Naive thymus-derived CD8-positive, alpha-beta T cell (primary cell): Measurements from ENCODE around the gene FOXR1. TPM values are rescaled to one million over a fixed set of nuclear protein-coding genes. Genes with fewer than 3 reads are reported as not detected.

Source experiments
- ATAC-seq, 2 donors: fragments of 150-1000 bp; cut with Tn5 transposase in 1 of 2; sonication (Bioruptor Pico), chemical (Tn5 transposase) in 1 of 2; 1 replicate in 1 of 2; 2 replicates in 1 of 2; pipeline ENCODE4 v1.10.0; 2021; ENCODE audit warnings: mild to moderate bottlenecking in 2 of 2, moderate library complexity in 2 of 2
- POLR2A ChIA-PET: fragments of 350-600 bp; sonication (Branson Sonifier 250); formaldehyde crosslinking; loops from one replicate; lab custom pipeline; 2021; ENCODE audit warnings: antibody characterized with exemption; lab: Charles Lee
- DNase-seq, 10 donors: peaks; one replicate each; pipeline versions ENCODE4 v3.0.0 to v3.0.0-alpha.2; 2020 to 2022
- H3K27ac Mint-ChIP-seq, 10 donors: one replicate each; pipeline ENCODE4 v1.8.0; 2020 to 2022; ENCODE audit warnings: mild to moderate bottlenecking in 10 of 10, mixed read lengths in 10 of 10, moderate library complexity in 4 of 10, inconsistent platforms in 1 of 10
- H3K27me3 Mint-ChIP-seq, 5 donors: one replicate each; pipeline ENCODE4 v1.8.0; 2021 to 2022; ENCODE audit warnings: mixed read lengths in 5 of 5
- H3K36me3 Mint-ChIP-seq, 3 donors: one replicate each; pipeline ENCODE4 v1.8.0; 2020 to 2022; ENCODE audit warnings: mixed read lengths in 3 of 3, mild to moderate bottlenecking in 2 of 3, inconsistent platforms in 1 of 3
- H3K4me1 Mint-ChIP-seq, 4 donors: one replicate each; pipeline ENCODE4 v1.8.0; 2021 to 2022; ENCODE audit warnings: mixed read lengths in 4 of 4
- H3K4me3 Mint-ChIP-seq, 10 donors: one replicate each; pipeline ENCODE4 v1.8.0; 2020 to 2022; ENCODE audit warnings: mild to moderate bottlenecking in 10 of 10, mixed read lengths in 10 of 10, moderate library complexity in 6 of 10, inconsistent platforms in 1 of 10
- H3K9me3 Mint-ChIP-seq, 9 donors: one replicate each; pipeline ENCODE4 v1.8.0; 2020 to 2022; ENCODE audit warnings: mixed read lengths in 9 of 9, mild to moderate bottlenecking in 3 of 9, inconsistent platforms in 1 of 9, moderate library complexity in 1 of 9
- polyA plus RNA-seq, 3 donors: library from polyadenylated mRNA; unstranded; fragments of 300-500 nt; fragmentation: Illumina TruSeq; gene quantifications; one replicate each; pipeline ENCODE4 v1.2.3, GENCODE V29; 2021
- total RNA-seq, 8 experiments: library from RNA in 2 of 8; stranded (reverse) in 2 of 8; gene quantifications; one replicate each; pipeline ENCODE4 v1.2.3 and lab custom pipeline; 2021 to 2026

Gene FOXR1, protein sequence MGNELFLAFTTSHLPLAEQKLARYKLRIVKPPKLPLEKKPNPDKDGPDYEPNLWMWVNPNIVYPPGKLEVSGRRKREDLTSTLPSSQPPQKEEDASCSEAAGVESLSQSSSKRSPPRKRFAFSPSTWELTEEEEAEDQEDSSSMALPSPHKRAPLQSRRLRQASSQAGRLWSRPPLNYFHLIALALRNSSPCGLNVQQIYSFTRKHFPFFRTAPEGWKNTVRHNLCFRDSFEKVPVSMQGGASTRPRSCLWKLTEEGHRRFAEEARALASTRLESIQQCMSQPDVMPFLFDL
- total RNA-seq: not detected
- not detected for polyA plus RNA-seq
- 0 to 0.08 (median 0) reads per million in 6 experiments for total RNA-seq (lab: John Stamatoyannopoulos, UW)

- H3K27ac Mint-ChIP-seq: no peak within 1 kb of the TSS
- DNase-seq (no peak), ATAC-seq (no peak)
- H3K4me3 Mint-ChIP-seq: peak within 1 kb of the TSS in 1 of 10 donors; percentile 31
- H3K36me3 Mint-ChIP-seq: no peaks in the 10 kb centered on the region
- no peaks in the 10 kb centered on the region for H3K4me1 Mint-ChIP-seq
- POLR2A ChIA-PET: interaction anchor here (0.6 to 1.1 kb wide), 2 partner anchors 25 to 204 kb away, joined by 3 to 5 read pairs; no protein-coding TSS in a partner anchor
- no peaks in the 10 kb centered on the region for H3K9me3 Mint-ChIP-seq
- H3K27me3 Mint-ChIP-seq: peaks cover 4 to 30% (median 23%) of the 10 kb centered on the region in 5 donors
Observed at GRCh38 chr11:118971646-118972045, at the start of gene FOXR1. Gene FOXR1 (plus strand): TSS chr11:118971761. CDS start chr11:118971932, 171 bp downstream.

GRCh38 chr11:118921929-118922744 lies 49.4 kb upstream of the FOXR1 start:
- H3K27me3 Mint-ChIP-seq: peaks cover 0 to 2% (median 0%) of the 10 kb centered on the region in 5 donors
- H3K9me3 Mint-ChIP-seq: peaks cover 0 to 2% (median 0%) of the 10 kb centered on the region in 9 donors
- H3K4me3 Mint-ChIP-seq: peak overlapping the region; percentile 87 to 99 (median 96)
- H3K27ac Mint-ChIP-seq: peak overlapping the region; percentile 95 to 100 (median 100)
- ATAC-seq (no peak), DNase-seq (peak in 1 of 10 donors; percentile 10)
- peaks cover 11 to 33% (median 26%) of the 10 kb centered on the region in 3 donors for H3K36me3 Mint-ChIP-seq
- POLR2A ChIA-PET: interaction anchor here (0.8 to 8.8 kb wide), 5 partner anchors 45 to 228 kb away, joined by 3 to 52 read pairs (median 5); no protein-coding TSS in a partner anchor
- H3K4me1 Mint-ChIP-seq: peaks cover 43 to 75% (median 59%) of the 10 kb centered on the region in 4 donors

DNA sequence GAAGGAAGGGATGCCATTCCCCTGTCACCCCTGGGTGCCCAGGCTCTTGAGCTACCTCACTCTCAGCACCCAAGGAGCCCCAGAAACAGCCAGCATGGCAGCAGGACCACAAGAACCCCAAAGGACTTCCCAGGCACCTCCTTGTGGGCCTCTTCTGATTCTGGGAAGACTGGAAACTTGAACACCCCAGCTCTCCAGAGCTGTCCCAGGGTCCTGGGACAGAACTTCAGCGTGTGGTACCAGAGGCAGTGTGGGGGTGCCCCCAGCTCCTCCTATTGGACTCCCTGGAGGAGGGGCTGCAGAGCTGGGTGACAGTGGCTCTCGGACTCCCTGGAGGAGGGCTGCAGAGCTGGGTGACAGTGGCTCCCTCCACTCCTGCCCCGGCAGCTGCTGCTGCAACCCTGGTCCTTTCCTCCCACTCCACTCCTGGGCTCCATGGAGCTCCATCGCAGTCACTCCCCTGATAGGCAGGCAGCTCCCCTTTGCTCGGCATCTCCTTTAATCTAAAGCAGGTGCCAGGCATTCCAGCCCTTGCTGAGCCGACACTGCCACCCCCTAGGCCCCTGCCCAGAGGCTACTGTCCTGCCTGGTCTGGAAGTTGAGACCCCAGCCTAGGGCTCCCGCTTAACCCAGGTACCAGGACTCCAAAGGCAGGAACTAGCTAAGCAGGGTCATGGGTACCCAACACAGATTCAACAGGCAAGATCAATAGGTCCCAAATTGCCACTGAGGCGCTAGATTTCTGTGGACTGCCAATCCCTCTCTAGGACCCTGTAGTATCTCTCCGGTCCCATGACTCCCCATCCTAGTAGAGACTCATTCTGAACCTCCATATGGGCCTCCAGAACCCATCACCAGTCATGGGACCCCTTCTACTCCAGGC lies 48.6 kb upstream of the FOXR1 start:
- Mint-ChIP-seq H3K4me3 (peak overlapping the region; percentile 87 to 99 (median 96)), H3K4me1 (peaks cover 44 to 75% (median 59%) of the 10 kb centered on the region in 4 donors), H3K9me3 (peaks cover 0 to 2% (median 0%) of the 10 kb centered on the region in 9 donors), H3K36me3 (peaks cover 11 to 27% (median 18%) of the 10 kb centered on the region in 3 donors), H3K27me3 (peaks cover 0 to 2% (median 0%) of the 10 kb centered on the region in 5 donors), H3K27ac (peak overlapping the region; percentile 93 to 100 (median 96))
- POLR2A ChIA-PET: interaction anchor here (0.5 to 8.8 kb wide), 8 partner anchors 46 to 386 kb away, joined by 3 to 52 read pairs (median 6); no protein-coding TSS in a partner anchor
- DNase-seq (peak in 1 of 10 donors; percentile 9), ATAC-seq (no peak)

- peaks cover 11 to 27% (median 16%) of the 10 kb centered on the region in 3 donors for H3K36me3 Mint-ChIP-seq
- POLR2A ChIA-PET: interaction anchor here (0.5 to 8.8 kb wide), 10 partner anchors 23 to 385 kb away, joined by 3 to 52 read pairs (median 4); partner anchors contain the start of gene DPAGT1
- H3K4me3 Mint-ChIP-seq: peak overlapping the region; percentile 87 to 99 (median 96)
- H3K27me3 Mint-ChIP-seq: peaks cover 0 to 2% (median 0%) of the 10 kb centered on the region in 5 donors
- peak in 2 of 10 donors; percentile 49 to 62 for DNase-seq
- H3K4me1 Mint-ChIP-seq: peaks cover 42 to 69% (median 56%) of the 10 kb centered on the region in 4 donors
- peaks cover 0 to 2% (median 0%) of the 10 kb centered on the region in 9 donors for H3K9me3 Mint-ChIP-seq
- peak overlapping the region; percentile 93 to 100 (median 96) for H3K27ac Mint-ChIP-seq
- ATAC-seq: no peak
Observed at GRCh38 chr11:118923721-118924587, 47.6 kb upstream of the FOXR1 start.

DNA sequence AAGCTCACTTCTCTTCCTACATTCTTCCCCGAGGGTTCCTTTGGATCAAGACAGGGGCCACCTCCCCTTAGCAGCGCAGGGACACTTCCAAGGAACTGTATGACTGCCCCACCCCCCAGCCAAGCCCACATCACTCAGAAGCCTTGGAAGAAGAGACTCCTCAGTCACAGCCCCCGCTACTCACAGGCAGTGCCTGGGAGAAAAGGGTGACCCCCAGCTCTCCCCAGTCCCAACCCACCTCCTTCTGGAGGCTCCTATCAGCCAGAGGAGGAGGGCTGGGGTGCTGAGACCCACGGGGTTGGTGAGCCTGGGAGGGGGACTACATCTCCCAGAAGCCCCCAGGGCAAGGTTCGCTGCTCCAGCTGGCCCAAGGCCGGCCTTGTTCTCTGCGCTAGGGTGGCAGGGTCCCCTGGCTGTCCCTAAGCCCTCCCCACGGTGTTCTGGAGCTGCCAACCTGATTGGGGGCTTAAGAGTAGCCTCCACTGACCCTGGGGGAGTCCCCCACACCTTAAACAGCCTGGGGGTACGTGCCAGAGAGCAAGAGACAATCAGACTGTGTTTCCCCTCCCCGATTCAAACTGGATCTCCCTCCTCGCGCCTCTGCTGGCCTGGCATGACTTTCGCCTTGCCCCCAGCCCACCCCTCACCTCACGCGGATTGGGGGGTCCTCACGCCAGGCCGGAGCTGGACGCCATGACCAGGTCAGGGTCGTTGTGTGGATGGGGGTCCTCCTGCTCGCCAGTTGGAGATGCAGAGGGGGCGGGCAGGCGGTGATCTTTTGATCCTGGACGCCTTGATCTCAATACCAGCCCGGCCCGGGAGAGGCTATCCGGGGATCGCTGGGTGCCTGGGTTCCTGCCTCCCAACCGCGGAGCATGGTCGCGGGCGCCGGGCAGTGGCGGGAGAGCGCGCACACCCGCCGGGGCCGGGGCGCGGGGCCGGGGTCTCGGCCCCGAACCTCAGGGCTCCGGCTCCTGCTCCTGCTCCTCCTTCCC lies 46.7 kb upstream of the FOXR1 start:
- peak in 6 of 10 donors; percentile 34 to 70 (median 62) for DNase-seq
- ATAC-seq: no peak
- Mint-ChIP-seq H3K9me3 (peaks cover 0 to 2% (median 0%) of the 10 kb centered on the region in 9 donors), H3K4me1 (peaks cover 37 to 60% (median 51%) of the 10 kb centered on the region in 4 donors), H3K4me3 (peak overlapping the region; percentile 87 to 99 (median 96)), H3K36me3 (peaks cover 11 to 27% (median 16%) of the 10 kb centered on the region in 3 donors), H3K27me3 (peaks cover 0 to 2% (median 0%) of the 10 kb centered on the region in 5 donors), H3K27ac (peak overlapping the region; percentile 93 to 100 (median 97))
- POLR2A ChIA-PET: interaction anchor here (0.5 to 8.8 kb wide), 14 partner anchors 18 to 236 kb away, joined by 3 to 52 read pairs (median 4); partner anchors contain the start of genes DPAGT1 and UPK2

- Mint-ChIP-seq H3K9me3 (peaks cover 0 to 2% (median 0%) of the 10 kb centered on the region in 9 donors), H3K36me3 (peaks cover 11 to 19% (median 11%) of the 10 kb centered on the region in 3 donors), H3K4me3 (peak overlapping the region; percentile 93 to 99 (median 96)), H3K27ac (peak overlapping the region; percentile 96 to 100 (median 100)), H3K4me1 (peaks cover 40 to 61% (median 50%) of the 10 kb centered on the region in 4 donors), H3K27me3 (peaks cover 0 to 2% (median 0%) of the 10 kb centered on the region in 5 donors)
- DNase-seq (peak in 2 of 10 donors; percentile 10 to 56), ATAC-seq (no peak)
- POLR2A ChIA-PET: interaction anchor here (0.6 to 8.8 kb wide), 7 partner anchors 14 to 163 kb away, joined by 3 to 52 read pairs (median 6); partner anchors contain the start of genes RPS25 and TRAPPC4
Observed at GRCh38 chr11:118927554-118928100, 43.9 kb upstream of the FOXR1 start.

DNA sequence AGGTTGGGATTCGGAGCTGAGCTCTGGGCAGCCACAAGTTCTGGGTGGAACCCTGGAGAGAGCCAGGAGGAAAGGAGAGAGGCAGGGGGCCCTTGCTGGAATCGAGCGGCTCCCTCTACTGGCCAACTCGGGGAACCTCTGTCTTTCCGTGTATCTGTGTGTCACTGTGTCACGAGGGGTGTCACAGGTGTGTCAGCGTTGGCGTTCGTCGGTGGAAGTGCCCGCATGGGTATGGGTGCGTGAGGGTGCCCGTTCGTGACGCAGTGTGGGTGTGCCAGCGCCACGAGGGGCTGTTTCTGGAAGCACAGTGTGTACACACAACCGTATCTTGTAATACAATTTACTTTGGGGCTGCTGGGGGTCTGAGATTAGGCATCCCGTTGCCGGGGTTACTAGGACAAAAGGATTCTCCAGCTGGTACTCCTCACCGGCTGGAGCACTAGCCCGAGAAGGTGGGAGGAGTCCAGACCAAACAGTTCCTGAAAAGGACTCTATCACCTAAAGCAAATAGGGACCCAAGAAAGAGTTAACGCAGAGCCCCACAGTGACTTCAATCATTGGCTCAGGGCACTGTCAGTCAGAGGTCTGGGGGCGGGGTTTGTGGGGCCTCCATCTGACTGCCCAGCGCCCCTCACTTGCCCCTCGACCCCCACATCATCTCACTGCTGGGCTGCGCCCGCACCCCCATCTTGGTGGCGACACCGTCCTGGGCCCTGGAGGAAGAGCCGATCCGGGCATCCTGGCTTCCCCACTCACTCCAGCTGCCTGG lies 43.3 kb upstream of the FOXR1 start:
- peak; percentile 56 to 70 for ATAC-seq
- peaks cover 7 to 15% (median 11%) of the 10 kb centered on the region in 3 donors for H3K36me3 Mint-ChIP-seq

GRCh38 chr11:118928870-118929500 lies 42.6 kb upstream of the FOXR1 start:
- H3K9me3 Mint-ChIP-seq: peaks cover 0 to 2% (median 0%) of the 10 kb centered on the region in 9 donors
- peaks cover 2 to 8% (median 4%) of the 10 kb centered on the region in 3 donors for H3K36me3 Mint-ChIP-seq
- H3K27me3 Mint-ChIP-seq: peaks cover 0 to 2% (median 0%) of the 10 kb centered on the region in 5 donors
- H3K4me1 Mint-ChIP-seq: peaks cover 33 to 60% (median 54%) of the 10 kb centered on the region in 4 donors
- H3K4me3 Mint-ChIP-seq: peak overlapping the region; percentile 93 to 99 (median 96)
- POLR2A ChIA-PET: interaction anchor here (0.6 to 8.8 kb wide), 14 partner anchors 8 to 493 kb away, joined by 3 to 52 read pairs (median 6); partner anchors contain the start of genes CENATAC, KMT2A, RPS25 and TRAPPC4
- peak overlapping the region; percentile 96 to 100 (median 100) for H3K27ac Mint-ChIP-seq
- ATAC-seq (peak; percentile 0 to 13), DNase-seq (peak in 1 of 10 donors; percentile 43)

More for the DNA sequence above, 43.3 kb upstream of the FOXR1 start:
- H3K27ac Mint-ChIP-seq: peak overlapping the region; percentile 96 to 100 (median 100)
- DNase-seq: peak; percentile 85 to 99 (median 98)
- POLR2A ChIA-PET: interaction anchor here (0.6 to 8.8 kb wide), 11 partner anchors 9 to 235 kb away, joined by 3 to 52 read pairs (median 5); partner anchors contain the start of genes RPS25 and TRAPPC4
- peak overlapping the region; percentile 93 to 99 (median 96) for H3K4me3 Mint-ChIP-seq
- H3K9me3 Mint-ChIP-seq: peaks cover 0 to 2% (median 0%) of the 10 kb centered on the region in 9 donors
- peaks cover 37 to 61% (median 51%) of the 10 kb centered on the region in 4 donors for H3K4me1 Mint-ChIP-seq
- H3K27me3 Mint-ChIP-seq: peaks cover 0 to 2% (median 0%) of the 10 kb centered on the region in 5 donors
